ENCODE measurements around the gene RAB11FIP3. TPM values are rescaled to one million over a fixed set of nuclear protein-coding genes. Genes with fewer than 3 reads are reported as not detected.

The RAB11FIP3 gene
- total and polyA plus RNA-seq, 10 of the 15 experiments (the other 5 are each of a cell fraction or from before 2014, with no cell fraction given), result 1.2 to 27.3 (median 7.7) TPM

DNA sequence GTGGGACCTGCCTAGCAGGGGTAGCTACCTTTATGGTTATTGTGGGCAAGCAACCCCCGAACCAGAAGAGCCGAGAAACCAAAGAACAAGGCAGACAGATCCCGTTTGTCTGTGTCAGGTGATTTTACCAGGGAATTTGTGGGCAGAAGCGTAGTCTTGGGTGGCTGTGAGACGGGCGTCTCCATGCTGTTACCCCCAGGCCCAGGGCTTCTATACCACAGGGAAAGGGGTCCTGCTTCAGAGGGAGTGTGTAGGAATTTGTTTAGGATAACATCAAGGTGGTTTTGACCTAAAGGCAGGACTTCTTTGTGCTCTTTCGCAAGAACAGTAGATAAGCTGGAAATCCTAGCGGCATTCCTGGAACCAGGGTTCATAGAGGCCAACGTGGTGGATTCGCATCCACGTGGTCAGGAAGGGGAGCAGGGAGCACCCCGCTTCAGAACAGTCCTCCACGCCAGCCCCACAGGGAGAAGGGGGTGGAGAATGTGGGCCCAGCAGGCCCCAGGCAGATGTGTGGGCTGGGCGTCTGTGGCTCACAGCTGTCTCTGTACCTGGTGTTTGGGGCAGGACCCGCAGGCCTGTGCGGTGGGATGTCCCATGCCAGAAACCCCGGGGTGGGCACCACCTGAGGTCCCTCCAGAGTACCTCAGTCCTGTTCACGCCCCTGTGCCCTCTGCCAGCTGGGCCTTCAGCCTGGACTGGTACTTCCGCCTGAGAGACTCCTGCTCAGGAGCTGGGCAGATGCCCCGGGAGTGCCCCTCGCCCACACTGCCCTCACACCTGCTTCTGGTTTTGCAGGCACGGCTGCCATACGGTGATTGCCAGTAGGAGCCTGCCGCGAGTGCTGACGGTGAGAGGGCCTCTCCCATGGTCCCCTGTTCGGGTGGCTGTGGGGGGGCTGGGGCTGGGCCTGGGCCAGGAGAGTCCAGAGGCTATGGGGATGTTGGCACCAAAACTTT, 19.6 kb upstream of the RAB11FIP3 start:
- H3K27me3 ChIP-seq (replicated peaks in 1 of 2; ENCODE audit: control insufficient read depth in 2 of 2, insufficient read depth in 2 of 2, low read length in 1 of 2), result no peaks in the 10 kb centered on the region
- no peak overlapping the region for H3K4me3 ChIP-seq
- no peak overlapping the region for H3K9ac ChIP-seq (ENCODE audit: control insufficient read depth, insufficient read depth, low read length)
- BruUV-seq (replicated peaks), result no TSS peak
- no peaks in the 10 kb centered on the region for H4K20me1 ChIP-seq (ENCODE audit: control insufficient read depth, insufficient read depth)
- CTCF ChIA-PET, result no interaction called here
- POLR2A ChIA-PET, result no interaction called here
- ATAC-seq, result no peak
- H3K36me3 ChIP-seq (ENCODE audit: control insufficient read depth in 2 of 2, insufficient read depth in 2 of 2, low read length in 1 of 2), result no peaks in the 10 kb centered on the region
- intact Hi-C loops (cut with micrococcal nuclease; ENCODE audit: unreplicated experiment), result no loop called here
- no peak overlapping the region for H2AFZ ChIP-seq (ENCODE audit: control insufficient read depth, low read depth, low read length)
- TF ChIP-seq, protein P1, sequence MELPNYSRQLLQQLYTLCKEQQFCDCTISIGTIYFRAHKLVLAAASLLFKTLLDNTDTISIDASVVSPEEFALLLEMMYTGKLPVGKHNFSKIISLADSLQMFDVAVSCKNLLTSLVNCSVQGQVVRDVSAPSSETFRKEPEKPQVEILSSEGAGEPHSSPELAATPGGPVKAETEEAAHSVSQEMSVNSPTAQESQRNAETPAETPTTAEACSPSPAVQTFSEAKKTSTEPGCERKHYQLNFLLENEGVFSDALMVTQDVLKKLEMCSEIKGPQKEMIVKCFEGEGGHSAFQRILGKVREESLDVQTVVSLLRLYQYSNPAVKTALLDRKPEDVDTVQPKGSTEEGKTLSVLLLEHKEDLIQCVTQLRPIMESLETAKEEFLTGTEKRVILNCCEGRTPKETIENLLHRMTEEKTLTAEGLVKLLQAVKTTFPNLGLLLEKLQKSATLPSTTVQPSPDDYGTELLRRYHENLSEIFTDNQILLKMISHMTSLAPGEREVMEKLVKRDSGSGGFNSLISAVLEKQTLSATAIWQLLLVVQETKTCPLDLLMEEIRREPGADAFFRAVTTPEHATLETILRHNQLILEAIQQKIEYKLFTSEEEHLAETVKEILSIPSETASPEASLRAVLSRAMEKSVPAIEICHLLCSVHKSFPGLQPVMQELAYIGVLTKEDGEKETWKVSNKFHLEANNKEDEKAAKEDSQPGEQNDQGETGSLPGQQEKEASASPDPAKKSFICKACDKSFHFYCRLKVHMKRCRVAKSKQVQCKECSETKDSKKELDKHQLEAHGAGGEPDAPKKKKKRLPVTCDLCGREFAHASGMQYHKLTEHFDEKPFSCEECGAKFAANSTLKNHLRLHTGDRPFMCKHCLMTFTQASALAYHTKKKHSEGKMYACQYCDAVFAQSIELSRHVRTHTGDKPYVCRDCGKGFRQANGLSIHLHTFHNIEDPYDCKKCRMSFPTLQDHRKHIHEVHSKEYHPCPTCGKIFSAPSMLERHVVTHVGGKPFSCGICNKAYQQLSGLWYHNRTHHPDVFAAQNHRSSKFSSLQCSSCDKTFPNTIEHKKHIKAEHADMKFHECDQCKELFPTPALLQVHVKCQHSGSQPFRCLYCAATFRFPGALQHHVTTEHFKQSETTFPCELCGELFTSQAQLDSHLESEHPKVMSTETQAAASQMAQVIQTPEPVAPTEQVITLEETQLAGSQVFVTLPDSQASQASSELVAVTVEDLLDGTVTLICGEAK (IDR thresholded peaks at IDR 0.05; ENCODE audit: borderline replicate concordance), result no peak
- TF ChIP-seq RCOR1 (conservative IDR thresholded peaks at IDR 0.05; ENCODE audit: low read depth, low read length), result no peak
- H3K9me3 ChIP-seq (replicated peaks; ENCODE audit: control insufficient read depth, insufficient read depth, low read length), result no peaks in the 10 kb centered on the region
- no peaks in the 10 kb centered on the region for H3K4me1 ChIP-seq (ENCODE audit: control insufficient read depth, insufficient read depth, low read length)
- no peak for DNase-seq (ENCODE audit: low read depth, low spot score)
- H3K79me2 ChIP-seq (ENCODE audit: control insufficient read depth, insufficient read depth, low read length), result no peaks in the 10 kb centered on the region
- in situ Hi-C loops (cut with MboI), result no loop called here
- FAIRE-seq, result no peak
- no peak overlapping the region for H3K4me2 ChIP-seq (ENCODE audit: control insufficient read depth, insufficient read depth)
- RAD21 ChIA-PET (ENCODE audit: unreplicated experiment), result no interaction called here
- 65% methylated on average over 27 of the region's 27 CpGs for WGBS (ENCODE audit: insufficient coverage, insufficient replicate concordance, low lambda C conversion rate, missing lambda C conversion rate)
- SMC1A ChIA-PET (ENCODE audit: uncharacterized antibody, unreplicated experiment), result no interaction called here
- no peak overlapping the region for H3K27ac ChIP-seq (ENCODE audit: control insufficient read depth, insufficient read depth)
